Suprapubic skin (tissue), 4 donors: ENCODE measurements around the gene DNAJC11.

ENCODE experiments used
- CTCF ChIP-seq, 2 donors: fragments of 200-600 bp in 1 of 2; fragments of 450-650 bp in 1 of 2; sonication (generic) in 1 of 2; IDR thresholded peaks; one replicate each; pipeline ENCODE4 v1.5.1; 2016 to 2019; ENCODE audit warnings: antibody characterized with exemption in 2 of 2, mild to moderate bottlenecking in 1 of 2, moderate library complexity in 1 of 2
- EP300 ChIP-seq: sonication (generic); formaldehyde crosslinking; IDR thresholded peaks from one replicate; pipeline ENCODE4 v1.6.1; 2017; ENCODE audit warnings: antibody characterized with exemption
- POLR2A ChIP-seq, 2 donors: fragments of 450-650 bp; IDR thresholded peaks; one replicate each; pipeline ENCODE4 v1.6.1; 2017; ENCODE audit warnings: antibody characterized with exemption in 2 of 2, mild to moderate bottlenecking in 2 of 2, moderate library complexity in 2 of 2
- POLR2AphosphoS5 ChIP-seq, 3 donors: sonication (generic); formaldehyde crosslinking; IDR thresholded peaks; one replicate each; pipeline ENCODE4 v1.6.1; 2017; ENCODE audit warnings: antibody characterized with exemption in 3 of 3

DNA sequence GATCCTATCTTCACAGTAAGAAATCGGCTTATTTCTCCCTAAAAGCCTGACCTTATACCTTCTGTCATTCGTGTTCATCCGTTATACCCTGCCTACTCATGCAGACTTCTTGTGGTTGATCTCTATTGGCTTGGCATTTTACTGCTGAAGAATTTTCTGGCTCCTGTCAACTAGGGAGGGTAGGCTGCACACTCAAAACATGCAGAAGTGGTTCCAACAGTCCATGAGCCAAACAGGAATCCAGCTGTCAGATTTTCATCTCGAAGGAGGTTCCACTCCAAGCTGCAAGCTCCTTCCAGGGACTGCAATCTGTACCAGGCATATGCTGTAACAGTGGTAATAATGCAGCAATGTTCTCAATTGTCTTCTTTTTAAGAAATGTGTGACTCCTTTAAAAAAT is 10.1 kb downstream of the DNAJC11 start:
- TF ChIP-seq POLR2A (IDR thresholded peaks at IDR 0.05) (no peak), CTCF (IDR thresholded peaks at IDR 0.05) (no peak), EP300 (no peak), POLR2AphosphoS5 (IDR thresholded peaks at IDR 0.05) (no peak)
